ENCODE results near the gene JAK3. TPM values are rescaled to one million over a fixed set of nuclear protein-coding genes. Genes with fewer than 3 reads are reported as not detected.
"Not testable (repeated sequence)": the region's sequence is repeated elsewhere in the genome, so short reads cannot be mapped to it uniquely, and the experiment has no call there.

JAK3 gene
- total and polyA plus RNA-seq, 8 donors, result 0.89 to 50.2 (median 2.9) TPM

GRCh38 chr19:17803264-17803896, 44.4 kb downstream of the JAK3 start:
- H3K36me3 ChIP-seq, result peaks cover 6 to 14% (median 10%) of the 10 kb centered on the region in 4 donors
- intact Hi-C loops (cut with DNase I; ENCODE audit: low total_unique reads), result no loop called here
- peaks cover 0 to 37% (median 5%) of the 10 kb centered on the region in 4 donors for H3K4me1 ChIP-seq
- 41 to 50% (median 46%) methylated on average over 9 to 14 of the region's 14 CpGs for WGBS, 5 donors
- H3K27ac ChIP-seq, result peak overlapping the region in 2 of 5 donors; percentile 7 to 14
- no peak overlapping the region for H3K4me3 ChIP-seq
- H3K27me3 ChIP-seq, result peaks cover 0 to 46% (median 0%) of the 10 kb centered on the region in 3 donors
- no peaks in the 10 kb centered on the region for H3K9me3 ChIP-seq
- peak in 1 of 2 donors; percentile 39 for DNase-seq
- TF ChIP-seq POLR2A (IDR thresholded peaks at IDR 0.05) (no peak), EP300 (IDR thresholded peaks at IDR 0.05) (no peak), CTCF (IDR thresholded peaks at IDR 0.05) (no peak), POLR2AphosphoS5 (IDR thresholded peaks at IDR 0.05) (no peak)

GRCh38 chr19:17802137-17802858, 45.5 kb downstream of the JAK3 start:
- H3K4me1 ChIP-seq, result peaks cover 5 to 37% (median 7%) of the 10 kb centered on the region in 4 donors
- H3K36me3 ChIP-seq, result peaks cover 0 to 5% (median 0%) of the 10 kb centered on the region in 4 donors
- no peaks in the 10 kb centered on the region for H3K9me3 ChIP-seq
- peaks cover 0 to 47% (median 0%) of the 10 kb centered on the region in 3 donors for H3K27me3 ChIP-seq
- no peak overlapping the region for H3K4me3 ChIP-seq
- 72 to 80% (median 78%) methylated on average over 12 of the region's 12 CpGs for WGBS, 5 donors
- DNase-seq, result no peak
- H3K27ac ChIP-seq, result no peak overlapping the region
- intact Hi-C loops (cut with DNase I; ENCODE audit: low total_unique reads), result no loop called here
- TF ChIP-seq POLR2A (IDR thresholded peaks at IDR 0.05) (no peak), POLR2AphosphoS5 (IDR thresholded peaks at IDR 0.05) (no peak), EP300 (IDR thresholded peaks at IDR 0.05) (no peak), CTCF (IDR thresholded peaks at IDR 0.05) (no peak)

GRCh38 chr19:17798599-17798998, 49.2 kb downstream of the JAK3 start:
- DNase-seq; H3K36me3 ChIP-seq; H3K9me3 ChIP-seq; intact Hi-C loops (cut with DNase I; ENCODE audit: low total_unique reads): not testable (repeated sequence)
- Histone ChIP-seq H3K27ac (peak overlapping the region; percentile 87 to 95 (median 89)), H3K4me3 (peak overlapping the region in 1 of 4 donors; percentile 35), H3K27me3 (peaks cover 8 to 84% (median 13%) of the 10 kb centered on the region in 3 donors), H3K4me1 (peaks cover 15 to 54% (median 23%) of the 10 kb centered on the region in 4 donors)
- WGBS, 5 donors, result 66 to 85% (median 78%) methylated on average over 3 of the region's 3 CpGs

- Histone ChIP-seq H3K4me1 (peaks cover 11 to 48% (median 22%) of the 10 kb centered on the region in 4 donors), H3K4me3 (peak overlapping the region; percentile 15 to 54 (median 22)), H3K36me3 (peaks cover 0 to 5% (median 0%) of the 10 kb centered on the region in 4 donors), H3K9me3 (no peaks in the 10 kb centered on the region), H3K27ac (peak overlapping the region; percentile 87 to 95 (median 89)), H3K27me3 (peaks cover 8 to 87% (median 13%) of the 10 kb centered on the region in 3 donors)
- intact Hi-C loops (cut with DNase I; ENCODE audit: low total_unique reads), result no loop called here
- peak; percentile 90 to 91 for DNase-seq
- 27 to 42% (median 31%) methylated on average over 8 to 11 of the region's 11 CpGs for WGBS, 5 donors
- TF ChIP-seq POLR2A (IDR thresholded peaks at IDR 0.05) (peak in 1 of 4 donors; percentile 25), POLR2AphosphoS5 (IDR thresholded peaks at IDR 0.05) (peak in 2 of 3 donors; percentile 78 to 81), EP300 (IDR thresholded peaks at IDR 0.05) (no peak), CTCF (IDR thresholded peaks at IDR 0.05) (no peak)
These were observed 50.2 kb downstream of the JAK3 start for GRCh38 chr19:17797424-17798201.
